Measurements from ENCODE around the gene MVK. TPM values are rescaled to one million over a fixed set of nuclear protein-coding genes. Genes with fewer than 3 reads are reported as not detected.

The MVK gene
- total RNA-seq, 4 donors from 2014 or later = 6.2 to 18.7 (median 12.2) TPM

DNA sequence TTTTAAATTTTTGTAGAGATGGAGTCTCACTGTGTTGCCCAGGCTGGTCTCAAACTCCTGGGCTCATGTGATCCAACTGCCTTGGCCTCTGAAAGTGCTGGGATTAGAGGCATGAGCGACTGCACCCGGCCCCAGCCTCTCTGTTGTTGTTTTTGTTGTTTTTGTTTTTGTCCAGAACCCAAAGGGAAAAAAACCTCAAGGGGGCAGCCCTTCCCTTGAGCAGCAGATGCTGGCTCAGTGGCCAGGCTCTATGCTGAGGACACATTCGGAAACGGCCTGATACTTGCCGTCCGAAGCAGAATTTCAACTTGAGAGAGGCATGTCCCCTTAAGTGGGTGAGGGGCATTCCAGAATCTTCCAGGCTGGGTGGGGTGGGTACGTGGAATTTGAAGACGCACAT, 6.7 kb downstream of the MVK start:
- Histone ChIP-seq H3K36me3 (peaks cover 29 to 93% (median 72%) of the 10 kb centered on the region in 4 donors), H3K27me3 (no peaks in the 10 kb centered on the region), H3K9me3 (no peaks in the 10 kb centered on the region), H3K27ac (replicated peaks in 1 of 4) (no peak overlapping the region), H3K4me1 (peaks cover 0 to under 1% (median 0%) of the 10 kb centered on the region in 4 donors), H3K4me3 (no peak overlapping the region)
- 86% methylated on average over 8 of the region's 8 CpGs for WGBS
- intact Hi-C loops (cut with DNase I) = no loop called here
- DNase-seq (ENCODE audit: extremely low spot score) = no peak
- no peak for TF ChIP-seq POLR2AphosphoS5 (IDR thresholded peaks at IDR 0.05)
- TF ChIP-seq POLR2A (IDR thresholded peaks at IDR 0.05; ENCODE audit: low read depth) = no peak
- no peak for TF ChIP-seq EP300 (IDR thresholded peaks at IDR 0.05)
- TF ChIP-seq, protein P1, sequence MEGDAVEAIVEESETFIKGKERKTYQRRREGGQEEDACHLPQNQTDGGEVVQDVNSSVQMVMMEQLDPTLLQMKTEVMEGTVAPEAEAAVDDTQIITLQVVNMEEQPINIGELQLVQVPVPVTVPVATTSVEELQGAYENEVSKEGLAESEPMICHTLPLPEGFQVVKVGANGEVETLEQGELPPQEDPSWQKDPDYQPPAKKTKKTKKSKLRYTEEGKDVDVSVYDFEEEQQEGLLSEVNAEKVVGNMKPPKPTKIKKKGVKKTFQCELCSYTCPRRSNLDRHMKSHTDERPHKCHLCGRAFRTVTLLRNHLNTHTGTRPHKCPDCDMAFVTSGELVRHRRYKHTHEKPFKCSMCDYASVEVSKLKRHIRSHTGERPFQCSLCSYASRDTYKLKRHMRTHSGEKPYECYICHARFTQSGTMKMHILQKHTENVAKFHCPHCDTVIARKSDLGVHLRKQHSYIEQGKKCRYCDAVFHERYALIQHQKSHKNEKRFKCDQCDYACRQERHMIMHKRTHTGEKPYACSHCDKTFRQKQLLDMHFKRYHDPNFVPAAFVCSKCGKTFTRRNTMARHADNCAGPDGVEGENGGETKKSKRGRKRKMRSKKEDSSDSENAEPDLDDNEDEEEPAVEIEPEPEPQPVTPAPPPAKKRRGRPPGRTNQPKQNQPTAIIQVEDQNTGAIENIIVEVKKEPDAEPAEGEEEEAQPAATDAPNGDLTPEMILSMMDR (IDR thresholded peaks at IDR 0.05) = no peak

DNA sequence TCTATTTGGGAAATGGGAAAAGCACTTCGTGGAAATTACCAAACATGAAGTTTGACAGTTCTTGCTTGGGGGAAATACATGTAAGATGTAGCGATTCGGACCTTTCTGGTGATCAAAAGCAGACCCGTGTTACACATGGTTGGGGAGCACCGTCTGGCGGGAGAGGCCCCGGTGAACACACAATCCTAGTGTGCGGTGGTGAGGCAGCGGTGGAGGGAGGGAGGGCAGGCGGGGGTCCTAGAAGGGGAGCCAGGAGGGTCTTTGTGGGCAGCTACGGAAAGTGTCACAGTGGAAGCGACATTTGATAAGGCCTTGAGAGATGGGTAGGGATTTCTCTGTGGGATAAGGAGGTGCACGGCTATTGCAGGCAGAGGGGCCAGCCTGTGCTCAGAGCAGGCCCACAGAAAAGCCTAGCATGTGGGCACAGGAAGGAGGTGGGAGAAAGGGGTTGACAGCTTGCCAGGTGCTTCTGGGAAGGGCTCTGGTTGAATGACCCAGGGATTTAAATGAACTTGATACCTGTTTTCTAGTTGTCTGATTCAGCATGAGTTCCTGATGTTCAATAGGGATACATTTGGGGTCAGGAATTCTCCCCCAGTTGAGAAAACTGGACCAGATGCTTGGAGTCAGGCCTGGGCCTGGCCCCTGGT, 7.2 kb downstream of the MVK start:
- no peak overlapping the region for H3K27ac ChIP-seq (replicated peaks in 1 of 4)
- no peak overlapping the region for H3K4me3 ChIP-seq
- H3K4me1 ChIP-seq = no peaks in the 10 kb centered on the region
- TF ChIP-seq EP300 (IDR thresholded peaks at IDR 0.05) = no peak
- no peak for TF ChIP-seq POLR2A (IDR thresholded peaks at IDR 0.05; ENCODE audit: low read depth)
- no peak for TF ChIP-seq POLR2AphosphoS5 (IDR thresholded peaks at IDR 0.05)
- TF ChIP-seq, protein P1 (IDR thresholded peaks at IDR 0.05) = no peak
- intact Hi-C loops (cut with DNase I) = no loop called here
- H3K36me3 ChIP-seq = peaks cover 29 to 93% (median 75%) of the 10 kb centered on the region in 4 donors
- WGBS = 84% methylated on average over 13 of the region's 13 CpGs
- no peak for DNase-seq (ENCODE audit: extremely low spot score)
- H3K9me3 ChIP-seq = no peaks in the 10 kb centered on the region
- no peaks in the 10 kb centered on the region for H3K27me3 ChIP-seq

DNA sequence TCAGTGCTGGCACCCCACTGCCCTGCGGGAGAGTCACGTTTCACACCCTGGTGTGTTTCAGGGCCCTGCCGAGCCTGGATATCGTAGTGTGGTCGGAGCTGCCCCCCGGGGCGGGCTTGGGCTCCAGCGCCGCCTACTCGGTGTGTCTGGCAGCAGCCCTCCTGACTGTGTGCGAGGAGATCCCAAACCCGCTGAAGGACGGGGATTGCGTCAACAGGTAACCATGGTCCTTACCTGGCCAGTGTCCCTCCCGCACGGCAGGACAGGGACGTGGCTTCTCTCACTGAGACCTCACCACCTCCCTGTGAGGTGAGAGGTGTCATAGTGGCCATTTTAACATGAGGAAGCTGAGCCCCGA, 7.7 kb downstream of the MVK start:
- DNase-seq (ENCODE audit: extremely low spot score) = no peak
- H3K9me3 ChIP-seq = no peaks in the 10 kb centered on the region
- TF ChIP-seq EP300 (IDR thresholded peaks at IDR 0.05) (no peak), POLR2A (IDR thresholded peaks at IDR 0.05; ENCODE audit: low read depth) (no peak), POLR2AphosphoS5 (IDR thresholded peaks at IDR 0.05) (no peak)
- TF ChIP-seq, protein P1 (IDR thresholded peaks at IDR 0.05) = no peak
- no peak overlapping the region for H3K4me3 ChIP-seq
- no peaks in the 10 kb centered on the region for H3K4me1 ChIP-seq
- no peaks in the 10 kb centered on the region for H3K27me3 ChIP-seq
- H3K36me3 ChIP-seq = peaks cover 29 to 93% (median 74%) of the 10 kb centered on the region in 4 donors
- H3K27ac ChIP-seq (replicated peaks in 1 of 4) = no peak overlapping the region
- intact Hi-C loops (cut with DNase I) = no loop called here
- WGBS = 100% methylated on average over 2 of the region's 18 CpGs

DNA sequence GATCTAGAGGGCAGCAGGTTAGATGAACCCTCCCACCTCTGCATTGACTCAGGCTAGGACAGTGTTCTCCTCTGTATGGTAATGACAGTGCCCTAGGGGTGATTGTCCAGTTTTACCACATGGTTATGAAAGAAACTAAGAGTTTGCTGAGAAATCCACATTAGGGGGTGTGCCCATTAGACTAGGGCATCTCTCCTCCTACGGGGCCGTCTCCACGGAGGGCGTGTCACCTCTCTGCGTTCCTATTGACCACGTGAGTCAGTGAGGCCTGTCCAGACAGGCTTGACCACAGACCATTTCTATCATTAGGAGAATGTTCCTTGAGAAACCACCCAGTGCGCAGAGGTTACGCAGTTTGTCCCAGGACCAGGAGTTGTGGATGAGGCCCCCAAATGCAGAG, 8.3 kb downstream of the MVK start:
- WGBS = 85% methylated on average over 4 of the region's 8 CpGs
- DNase-seq (ENCODE audit: extremely low spot score) = no peak
- Histone ChIP-seq H3K4me3 (no peak overlapping the region), H3K27me3 (no peaks in the 10 kb centered on the region), H3K9me3 (no peaks in the 10 kb centered on the region), H3K4me1 (no peaks in the 10 kb centered on the region), H3K36me3 (peaks cover 29 to 93% (median 75%) of the 10 kb centered on the region in 4 donors), H3K27ac (replicated peaks in 1 of 4) (no peak overlapping the region)
- intact Hi-C loops (cut with DNase I) = no loop called here
- TF ChIP-seq POLR2A (IDR thresholded peaks at IDR 0.05; ENCODE audit: low read depth) (no peak), EP300 (IDR thresholded peaks at IDR 0.05) (no peak), POLR2AphosphoS5 (IDR thresholded peaks at IDR 0.05) (no peak)
- TF ChIP-seq, protein P1 (IDR thresholded peaks at IDR 0.05) = no peak

DNA sequence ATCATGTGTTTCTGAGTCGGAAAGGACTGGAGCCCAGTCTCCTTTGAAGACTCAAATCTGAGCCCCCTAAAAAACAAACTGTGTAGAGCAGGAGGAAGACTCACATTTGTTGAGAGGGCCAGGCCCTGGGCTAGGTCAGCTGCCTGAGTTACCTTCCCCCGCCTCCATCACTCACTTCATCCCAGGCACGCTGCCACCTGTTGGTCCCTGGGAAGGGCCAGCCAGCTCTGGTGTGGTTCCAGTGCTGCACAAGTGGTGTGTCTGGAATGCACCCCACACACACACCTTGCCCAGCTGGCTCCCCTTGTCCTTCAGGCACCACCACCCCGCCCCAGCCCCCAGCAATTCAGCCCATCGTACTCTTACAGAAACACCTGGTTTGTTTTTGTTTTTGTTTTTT, 9.0 kb downstream of the MVK start:
- Histone ChIP-seq H3K4me1 (no peaks in the 10 kb centered on the region), H3K9me3 (no peaks in the 10 kb centered on the region), H3K4me3 (no peak overlapping the region), H3K27me3 (no peaks in the 10 kb centered on the region), H3K36me3 (peaks cover 23 to 93% (median 75%) of the 10 kb centered on the region in 4 donors), H3K27ac (replicated peaks in 1 of 4) (no peak overlapping the region)
- DNase-seq (ENCODE audit: extremely low spot score) = no peak
- intact Hi-C loops (cut with DNase I) = no loop called here
- TF ChIP-seq EP300 (IDR thresholded peaks at IDR 0.05) = no peak
- no peak for TF ChIP-seq POLR2A (IDR thresholded peaks at IDR 0.05; ENCODE audit: low read depth)
- no peak for TF ChIP-seq POLR2AphosphoS5 (IDR thresholded peaks at IDR 0.05)
- TF ChIP-seq, protein P1 (IDR thresholded peaks at IDR 0.05) = no peak
- WGBS = 85% methylated on average over 5 of the region's 5 CpGs

Measured in esophagus muscularis mucosa (tissue), 4 donors.